ENCODE data around the gene ZNF318. TPM values are rescaled to one million over a fixed set of nuclear protein-coding genes. Genes with fewer than 3 reads are reported as not detected.

ZNF318 gene
- total and polyA plus RNA-seq, 10 of the 15 experiments (the other 5 are each of a cell fraction or from before 2014, with no cell fraction given) = 3.4 to 79.8 (median 13.7) TPM

- H3K27me3 ChIP-seq (replicated peaks in 1 of 2; ENCODE audit: control insufficient read depth in 2 of 2, insufficient read depth in 2 of 2, low read length in 1 of 2) = no peaks in the 10 kb centered on the region
- no peak overlapping the region for H3K9ac ChIP-seq (ENCODE audit: control insufficient read depth, insufficient read depth, low read length)
- no peak overlapping the region for H3K4me3 ChIP-seq
- no peaks in the 10 kb centered on the region for H3K36me3 ChIP-seq (ENCODE audit: control insufficient read depth in 2 of 2, insufficient read depth in 2 of 2, low read length in 1 of 2)
- H3K79me2 ChIP-seq (ENCODE audit: control insufficient read depth, insufficient read depth, low read length) = no peaks in the 10 kb centered on the region
- no peak overlapping the region for H3K27ac ChIP-seq (ENCODE audit: control insufficient read depth, insufficient read depth)
- RAD21 ChIA-PET (ENCODE audit: unreplicated experiment) = no interaction called here
- no peak overlapping the region for H2AFZ ChIP-seq (ENCODE audit: control insufficient read depth, low read depth, low read length)
- in situ Hi-C loops (cut with MboI) = no loop called here
- no peak for DNase-seq (ENCODE audit: low read depth, low spot score)
- H3K4me1 ChIP-seq (ENCODE audit: control insufficient read depth, insufficient read depth, low read length) = peaks cover 13% of the 10 kb centered on the region
- intact Hi-C loops (cut with micrococcal nuclease; ENCODE audit: unreplicated experiment) = no loop called here
- H4K20me1 ChIP-seq (ENCODE audit: control insufficient read depth, insufficient read depth) = no peaks in the 10 kb centered on the region
- CTCF ChIA-PET = no interaction called here
- POLR2A ChIA-PET = no interaction called here
- SMC1A ChIA-PET (ENCODE audit: uncharacterized antibody, unreplicated experiment) = interaction anchor here (4.1 kb wide), 1 partner anchor 12 kb away, joined by 21 read pairs; no protein-coding TSS in a partner anchor
- no peak for FAIRE-seq
- no peak for ATAC-seq
- H3K9me3 ChIP-seq (replicated peaks; ENCODE audit: control insufficient read depth, insufficient read depth, low read length) = no peaks in the 10 kb centered on the region
- no TSS peak for BruUV-seq (replicated peaks)
- H3K4me2 ChIP-seq (ENCODE audit: control insufficient read depth, insufficient read depth) = no peak overlapping the region
- no peak for TF ChIP-seq NR2C2 (IDR thresholded peaks at IDR 0.05; ENCODE audit: borderline replicate concordance, control insufficient read depth, insufficient read length, low read depth)
- TF ChIP-seq REST (IDR thresholded peaks at IDR 0.05; ENCODE audit: low read depth, low read length) = no peak
- no peak for TF ChIP-seq NFYA (IDR thresholded peaks at IDR 0.05; ENCODE audit: borderline replicate concordance, low read depth, low read length)
- TF ChIP-seq USF2 (IDR thresholded peaks at IDR 0.05; ENCODE audit: borderline replicate concordance, low read depth, low read length) = no peak
- no peak for TF ChIP-seq NKRF (conservative IDR thresholded peaks at IDR 0.05)
- TF ChIP-seq TCF12 (IDR thresholded peaks at IDR 0.05; ENCODE audit: low read depth, low read length) = no peak
- TF ChIP-seq E2F8 (IDR thresholded peaks at IDR 0.05; ENCODE audit: low read depth, partially characterized antibody) = no peak
- no peak for TF ChIP-seq CUX1 (IDR thresholded peaks at IDR 0.05; ENCODE audit: insufficient replicate concordance, low read depth, low read length)
- 0 out of 2 replicates have a peak, but pooled peaks have one; percentile 48 for TF ChIP-seq BACH1 (IDR thresholded peaks at IDR 0.05; ENCODE audit: borderline replicate concordance)
Measured at GRCh38 chr6:43310624-43311023, 58.8 kb downstream of the ZNF318 start.
